ENCODE data around the gene C10orf90.
"Not testable (repeated sequence)": the region's sequence is repeated elsewhere in the genome, so short reads cannot be mapped to it uniquely, and the experiment has no call there.

C10orf90 gene

DNA sequence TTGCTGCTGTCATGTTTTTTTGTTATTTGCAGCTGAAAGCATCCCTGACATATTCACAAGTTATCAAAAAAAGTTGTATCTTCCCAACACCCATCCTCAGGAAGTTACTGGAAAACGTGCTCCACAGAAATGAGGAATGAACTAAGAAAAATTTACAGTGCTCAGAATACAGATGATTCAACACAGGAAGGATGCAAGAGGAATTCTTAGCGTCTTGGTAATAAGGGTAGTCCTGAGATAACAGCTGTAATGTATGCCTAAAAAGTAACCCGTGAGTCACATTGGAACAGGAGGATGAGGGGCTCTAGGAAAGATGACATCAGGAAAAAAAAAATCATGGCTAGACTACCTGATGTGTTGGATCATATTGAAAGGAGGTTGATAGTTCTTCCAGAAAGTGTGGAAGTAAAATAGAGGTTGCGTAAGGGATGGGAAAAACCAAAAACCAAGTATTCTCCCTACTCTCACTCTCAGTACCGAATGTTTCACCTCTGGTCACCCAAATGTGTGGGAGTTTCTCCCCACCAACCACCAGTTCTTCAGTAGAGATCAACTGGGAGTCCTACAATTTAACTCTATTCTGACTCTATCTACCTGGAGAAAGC, 286.1 kb downstream of the C10orf90 start:
- Histone ChIP-seq H3K36me3 (no peaks in the 10 kb centered on the region), H3K4me1 (no peaks in the 10 kb centered on the region), H3K27ac (no peak overlapping the region), H3K4me2 (no peak overlapping the region), H3K9ac (no peak overlapping the region), H3K4me3 (no peak overlapping the region), H3K27me3 (no peaks in the 10 kb centered on the region), H3K9me3 (peaks cover 45% of the 10 kb centered on the region), H4K20me1 (no peaks in the 10 kb centered on the region)
- no peak for TF ChIP-seq Cebpa-rat (IDR thresholded peaks at IDR 0.05)

DNA sequence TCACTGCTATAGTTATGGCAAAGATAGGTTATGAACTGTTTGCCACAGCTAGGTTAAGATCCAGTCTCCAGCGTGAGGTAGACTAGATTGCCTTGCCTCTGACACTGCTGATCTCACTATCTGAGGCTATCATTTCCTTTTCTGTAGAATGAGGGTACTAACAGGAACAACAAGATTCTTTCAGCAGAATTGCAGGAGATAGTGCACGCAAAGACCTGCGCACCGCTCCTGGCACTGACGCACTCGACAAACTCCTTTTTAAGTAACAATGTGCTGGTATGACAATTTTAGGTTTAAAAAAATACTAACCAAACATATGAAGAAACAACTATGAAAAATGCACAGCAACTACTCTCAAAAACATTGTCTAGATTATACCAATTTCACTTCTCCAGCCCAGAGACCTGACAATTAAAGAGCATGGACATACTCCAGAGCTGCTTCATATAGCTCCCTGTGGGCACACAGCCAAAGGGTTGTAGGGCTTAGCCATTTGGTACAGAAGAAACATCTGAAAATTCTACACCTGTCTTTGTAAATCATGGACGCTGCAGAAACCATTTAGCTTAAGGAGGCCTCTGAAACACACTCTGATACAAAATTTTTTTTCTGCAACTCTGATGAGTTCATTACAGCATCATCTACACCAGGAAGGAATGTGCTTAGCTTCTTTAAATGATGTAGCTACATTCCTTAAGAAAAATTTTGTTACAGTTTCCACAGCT, 290.0 kb downstream of the C10orf90 start:
- Histone ChIP-seq H3K9me3 (peaks cover 32% of the 10 kb centered on the region), H4K20me1 (no peaks in the 10 kb centered on the region), H3K4me1 (no peaks in the 10 kb centered on the region), H3K4me3 (no peak overlapping the region), H3K9ac (no peak overlapping the region), H3K4me2 (no peak overlapping the region), H3K36me3 (no peaks in the 10 kb centered on the region), H3K27me3 (no peaks in the 10 kb centered on the region), H3K27ac (no peak overlapping the region)
- TF ChIP-seq Cebpa-rat (IDR thresholded peaks at IDR 0.05): no peak

DNA sequence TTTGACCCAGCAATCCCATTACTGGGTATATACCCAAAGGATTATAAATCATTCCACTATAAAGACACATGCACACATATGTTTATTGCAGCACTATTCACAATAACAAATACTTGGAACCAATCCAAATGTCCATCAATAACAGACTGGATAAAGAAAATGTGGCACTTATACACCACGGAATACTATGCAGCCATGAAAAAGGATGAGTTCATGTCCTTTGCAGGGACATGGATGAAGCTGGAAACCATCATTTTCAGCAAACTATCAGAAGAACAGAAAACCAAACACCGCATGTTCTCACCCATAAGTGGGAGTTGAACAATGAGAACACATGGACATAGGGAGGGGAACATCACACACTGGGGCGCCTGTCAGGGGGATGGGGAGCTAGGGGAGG, 291.3 kb downstream of the C10orf90 start:
- H4K20me1 ChIP-seq, H3K36me3 ChIP-seq, H3K4me2 ChIP-seq, H3K27ac ChIP-seq, H3K4me1 ChIP-seq, H3K9ac ChIP-seq, H3K27me3 ChIP-seq, H3K4me3 ChIP-seq: not testable (repeated sequence)
- H3K9me3 ChIP-seq: peaks cover 32% of the 10 kb centered on the region

DNA sequence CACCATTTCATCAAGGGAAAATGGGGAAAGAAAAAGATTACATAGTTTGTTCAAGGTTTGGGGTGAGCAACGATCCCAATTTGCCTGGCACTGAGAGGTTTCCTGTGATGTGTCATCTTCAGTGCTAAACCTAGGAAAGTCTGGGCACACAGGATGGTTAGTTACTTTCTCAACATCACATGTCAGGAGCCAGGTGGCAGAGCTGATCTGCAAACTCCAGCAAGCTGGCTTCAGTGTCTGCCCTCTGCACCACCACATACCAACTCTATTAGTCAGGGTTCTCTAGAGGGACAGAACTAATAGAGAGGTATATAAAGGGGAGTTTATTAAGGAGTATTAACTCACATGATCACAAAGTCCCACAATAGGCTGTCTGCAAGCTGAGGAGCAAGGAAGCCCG, 293.5 kb downstream of the C10orf90 start:
- no peaks in the 10 kb centered on the region for H3K36me3 ChIP-seq
- H3K9me3 ChIP-seq: peaks cover 24% of the 10 kb centered on the region
- H4K20me1 ChIP-seq: no peaks in the 10 kb centered on the region
- H3K4me1 ChIP-seq: peaks cover 5% of the 10 kb centered on the region; the same call in 1 of the 2 replicates
- no peak overlapping the region for H3K4me2 ChIP-seq
- H3K27ac ChIP-seq: no peak overlapping the region
- no peaks in the 10 kb centered on the region for H3K27me3 ChIP-seq
- no peak for TF ChIP-seq Cebpa-rat (IDR thresholded peaks at IDR 0.05)
- H3K9ac ChIP-seq: no peak overlapping the region
- H3K4me3 ChIP-seq: no peak overlapping the region

DNA sequence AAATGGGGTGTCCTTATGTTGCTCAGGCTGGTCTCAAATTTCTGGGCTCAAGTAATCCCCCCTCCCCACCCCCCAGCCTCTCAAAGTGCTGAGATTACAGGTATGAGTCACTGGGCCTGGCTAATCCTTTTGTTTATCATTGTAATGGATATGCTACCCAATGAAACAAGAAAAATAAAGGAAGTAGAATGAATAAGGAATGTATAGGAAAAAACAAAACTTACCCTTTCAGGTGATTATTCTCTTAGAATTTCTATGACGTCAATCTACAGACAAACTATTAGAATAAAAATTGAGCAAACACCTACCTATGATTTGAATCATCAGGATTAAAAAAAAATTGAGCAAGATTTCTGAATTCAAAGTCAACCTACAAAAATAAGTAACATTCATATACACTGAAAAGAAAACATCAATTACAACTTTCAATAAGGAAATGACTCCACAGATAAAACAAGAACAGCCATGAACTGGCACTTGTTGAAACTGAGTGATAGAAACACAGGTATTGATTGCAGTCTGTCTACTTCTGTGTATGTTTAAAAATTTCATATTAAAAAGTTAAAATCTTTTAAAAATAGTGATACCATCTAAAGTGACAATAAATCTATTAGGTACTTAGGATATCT, 294.5 kb downstream of the C10orf90 start:
- Histone ChIP-seq H3K4me3 (no peak overlapping the region), H3K4me1 (peaks cover 5% of the 10 kb centered on the region; the same call in 1 of the 2 replicates), H4K20me1 (no peaks in the 10 kb centered on the region), H3K9me3 (peaks cover 24% of the 10 kb centered on the region), H3K27me3 (no peaks in the 10 kb centered on the region), H3K36me3 (no peaks in the 10 kb centered on the region), H3K27ac (no peak overlapping the region), H3K4me2 (no peak overlapping the region), H3K9ac (no peak overlapping the region)
- TF ChIP-seq Cebpa-rat (IDR thresholded peaks at IDR 0.05): no peak

DNA sequence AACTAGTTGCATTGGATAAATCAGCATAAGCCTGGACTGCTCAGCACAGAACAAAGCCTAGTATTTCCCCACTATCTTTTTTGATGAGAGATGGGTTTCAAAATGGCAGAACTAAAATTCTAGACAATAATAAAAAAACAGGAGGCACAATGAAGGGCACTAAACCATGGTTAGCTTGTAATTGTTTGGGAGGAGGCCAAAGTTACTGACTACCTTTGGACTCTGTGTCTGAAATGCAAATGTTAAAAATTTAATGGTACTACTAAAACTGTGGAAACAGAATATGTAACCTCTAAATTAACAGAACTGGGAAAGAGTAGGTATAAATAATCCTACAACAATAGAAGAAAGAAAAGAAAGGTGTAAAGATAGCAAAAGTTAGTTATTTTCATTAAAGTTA, 295.2 kb downstream of the C10orf90 start:
- no peak for TF ChIP-seq Cebpa-rat (IDR thresholded peaks at IDR 0.05)
- no peak overlapping the region for H3K4me3 ChIP-seq
- no peak overlapping the region for H3K4me2 ChIP-seq
- no peaks in the 10 kb centered on the region for H3K27me3 ChIP-seq
- no peak overlapping the region for H3K9ac ChIP-seq
- H4K20me1 ChIP-seq: no peaks in the 10 kb centered on the region
- peaks cover 24% of the 10 kb centered on the region for H3K9me3 ChIP-seq
- no peak overlapping the region for H3K27ac ChIP-seq
- no peaks in the 10 kb centered on the region for H3K36me3 ChIP-seq
- H3K4me1 ChIP-seq: peaks cover 5% of the 10 kb centered on the region; the same call in 1 of the 2 replicates

Data from BLaER1 (cell line).